ENCODE measurements around the gene SVIL. TPM values are rescaled to one million over a fixed set of nuclear protein-coding genes. Genes with fewer than 3 reads are reported as not detected.

Gene SVIL
- total and polyA plus RNA-seq, 8 donors = 8.6 to 53.8 (median 20.4) TPM

GRCh38 chr10:29415876-29416275 lies 218.9 kb downstream of the SVIL start:
- FAIRE-seq (no peak), ATAC-seq (no peak), DNase-seq (no peak)
- H3K4me1 ChIP-seq = peaks cover 7 to 29% (median 9%) of the 10 kb centered on the region in 3 donors
- peaks cover 0 to 3% (median 2%) of the 10 kb centered on the region in 3 donors for H3K36me3 ChIP-seq
- H3K4me3 ChIP-seq = no peak overlapping the region
- H3K27ac ChIP-seq = no peak overlapping the region
- no peak for TF ChIP-seq CTCF (IDR thresholded peaks at IDR 0.05)
- 79 to 90% methylated on average over 2 of the region's 2 CpGs for WGBS, 2 donors
- intact Hi-C loops (cut with DNase I) = no loop called here
- no peaks in the 10 kb centered on the region for H3K27me3 ChIP-seq
- no peaks in the 10 kb centered on the region for H3K9me3 ChIP-seq

GRCh38 chr10:29414501-29414900 lies 220.3 kb downstream of the SVIL start:
- Histone ChIP-seq H3K27me3 (no peaks in the 10 kb centered on the region), H3K36me3 (no peaks in the 10 kb centered on the region), H3K27ac (no peak overlapping the region), H3K4me1 (peaks cover 9 to 32% (median 14%) of the 10 kb centered on the region in 3 donors), H3K9me3 (no peaks in the 10 kb centered on the region), H3K4me3 (no peak overlapping the region)
- no peak for TF ChIP-seq CTCF (IDR thresholded peaks at IDR 0.05)
- 11 to 13% methylated on average over 1 of the region's 1 CpG for WGBS, 2 donors
- FAIRE-seq (no peak), ATAC-seq (no peak), DNase-seq (no peak)
- intact Hi-C loops (cut with DNase I) = no loop called here

GRCh38 chr10:29412485-29412884 lies 222.3 kb downstream of the SVIL start:
- no peak for ATAC-seq
- WGBS, 2 donors = 64 to 71% methylated on average over 3 of the region's 3 CpGs
- TF ChIP-seq CTCF (IDR thresholded peaks at IDR 0.05) = no peak
- intact Hi-C loops (cut with DNase I) = no loop called here
- Histone ChIP-seq H3K4me3 (no peak overlapping the region), H3K9me3 (no peaks in the 10 kb centered on the region), H3K4me1 (peaks cover 9 to 32% (median 14%) of the 10 kb centered on the region in 3 donors), H3K27me3 (no peaks in the 10 kb centered on the region), H3K36me3 (no peaks in the 10 kb centered on the region), H3K27ac (no peak overlapping the region)
- FAIRE-seq = no peak
- no peak for DNase-seq

- no peaks in the 10 kb centered on the region for H3K27me3 ChIP-seq
- FAIRE-seq (no peak), ATAC-seq (no peak), DNase-seq (no peak)
- H3K27ac ChIP-seq = no peak overlapping the region
- peaks cover 9 to 32% (median 14%) of the 10 kb centered on the region in 3 donors for H3K4me1 ChIP-seq
- no peak for TF ChIP-seq CTCF (IDR thresholded peaks at IDR 0.05)
- 88 to 91% methylated on average over 10 of the region's 10 CpGs for WGBS, 2 donors
- H3K9me3 ChIP-seq = no peaks in the 10 kb centered on the region
- H3K4me3 ChIP-seq = no peak overlapping the region
- no peaks in the 10 kb centered on the region for H3K36me3 ChIP-seq
- intact Hi-C loops (cut with DNase I) = no loop called here
These were observed 223.0 kb downstream of the SVIL start for GRCh38 chr10:29411666-29412315.

Data from pancreas (tissue), 10 donors.